Measurements from ENCODE around the gene TIMM44.
A peak's percentile ranks its signal among the peaks of the same experiment; 100 is the strongest.

Gene TIMM44

DNA sequence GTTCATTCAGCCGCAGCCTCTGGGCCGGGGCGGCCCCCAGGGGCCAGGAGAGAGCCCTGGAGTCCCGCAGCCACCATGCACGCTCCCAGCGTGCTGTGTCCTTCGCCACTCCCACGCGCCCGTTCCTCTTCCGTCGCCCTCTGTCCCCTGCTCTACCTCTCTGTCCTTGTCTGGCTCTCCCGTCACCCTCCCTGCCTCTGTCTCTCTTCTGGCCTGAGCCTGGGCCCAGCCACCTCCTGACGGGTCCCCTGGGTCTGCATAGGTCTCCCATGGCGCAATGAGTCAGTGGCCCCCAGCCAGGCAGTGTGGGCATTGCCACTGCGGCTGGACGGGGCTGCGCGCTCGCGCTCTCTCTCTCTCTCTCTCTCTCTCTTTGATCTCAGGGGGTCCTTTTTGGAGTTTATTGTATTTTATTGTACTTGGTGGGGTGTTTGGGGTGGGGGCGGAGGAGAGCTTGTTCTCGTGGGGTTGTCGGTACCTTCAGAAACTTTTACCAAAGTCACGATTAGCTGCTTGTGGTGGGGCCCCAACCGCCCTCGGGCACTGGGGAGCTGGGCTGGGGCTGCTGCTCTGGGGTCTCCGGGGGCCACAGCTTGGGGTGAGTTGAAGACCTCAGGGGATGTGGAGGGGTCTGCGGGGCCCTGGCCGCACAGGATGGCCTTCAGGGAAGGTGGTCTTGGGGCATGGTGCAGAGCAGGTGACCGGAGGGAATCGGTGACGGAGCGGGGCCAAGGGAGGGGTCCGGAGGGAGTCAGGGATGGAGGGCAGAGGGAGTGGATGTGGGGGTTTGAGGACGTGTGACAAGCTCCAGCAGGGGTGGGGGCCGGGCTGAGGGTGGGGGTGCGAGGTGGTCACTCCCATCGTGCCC lies 30.5 kb downstream of the TIMM44 start:
- DNase-seq: no peak

DNA sequence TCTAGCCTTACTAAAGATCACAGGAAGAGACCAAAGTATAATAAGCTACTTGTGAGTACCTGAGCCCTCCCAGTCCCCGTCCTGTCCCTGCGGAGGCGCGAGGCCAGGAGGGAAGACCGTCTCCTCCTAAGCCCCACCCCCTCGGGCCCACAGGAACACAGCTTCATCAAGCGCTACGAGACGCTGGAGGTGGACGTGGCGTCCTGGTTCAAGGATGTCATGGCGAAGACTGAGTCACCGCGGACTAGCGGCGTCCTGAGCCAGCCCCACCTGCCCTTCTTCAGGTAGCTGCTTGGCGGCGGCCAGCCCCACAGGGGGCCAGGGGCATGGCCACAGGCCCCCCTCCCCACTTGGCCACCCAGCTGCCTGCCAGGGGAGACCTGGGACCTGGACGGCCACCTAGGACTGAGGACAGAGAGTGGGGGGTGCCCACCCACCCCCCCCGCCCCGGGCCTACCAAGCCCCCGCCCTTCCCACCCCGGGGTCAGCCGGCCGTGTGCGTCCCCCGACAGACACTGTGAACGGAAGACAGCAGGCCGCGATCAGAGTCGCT lies 31.2 kb downstream of the TIMM44 start:
- DNase-seq: no peak

DNA sequence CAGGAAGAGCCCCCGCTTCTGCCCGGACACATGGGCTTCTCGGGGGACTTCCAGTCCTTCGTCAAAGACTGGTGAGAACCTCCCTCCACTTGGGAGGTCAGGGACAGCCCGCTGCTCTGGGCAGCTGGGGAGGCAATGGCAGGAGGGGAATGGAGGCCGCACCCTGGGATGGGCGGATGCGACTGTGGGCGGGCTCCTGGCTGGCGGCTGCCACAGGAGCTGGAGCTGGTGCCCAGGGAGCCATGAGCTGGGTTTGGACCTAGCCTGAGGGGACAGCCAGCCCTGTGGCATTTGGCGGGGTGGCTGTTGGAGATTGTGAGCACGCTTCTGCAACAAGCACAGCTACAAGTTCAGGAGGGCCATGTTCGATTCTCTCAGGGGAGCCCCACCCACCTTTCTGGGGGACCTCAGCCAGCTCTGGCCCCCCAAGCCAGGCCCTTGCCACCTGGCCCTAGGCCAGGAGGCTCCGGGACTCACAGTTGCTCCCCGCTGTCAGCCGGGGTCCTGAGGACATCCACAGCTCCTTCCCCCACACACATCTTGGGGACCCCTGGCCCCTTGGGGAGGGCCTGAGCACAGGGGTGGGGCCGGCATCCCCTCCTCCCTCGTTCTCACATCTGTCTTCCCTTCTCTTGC lies 31.8 kb downstream of the TIMM44 start:
- no peak for DNase-seq

DNA sequence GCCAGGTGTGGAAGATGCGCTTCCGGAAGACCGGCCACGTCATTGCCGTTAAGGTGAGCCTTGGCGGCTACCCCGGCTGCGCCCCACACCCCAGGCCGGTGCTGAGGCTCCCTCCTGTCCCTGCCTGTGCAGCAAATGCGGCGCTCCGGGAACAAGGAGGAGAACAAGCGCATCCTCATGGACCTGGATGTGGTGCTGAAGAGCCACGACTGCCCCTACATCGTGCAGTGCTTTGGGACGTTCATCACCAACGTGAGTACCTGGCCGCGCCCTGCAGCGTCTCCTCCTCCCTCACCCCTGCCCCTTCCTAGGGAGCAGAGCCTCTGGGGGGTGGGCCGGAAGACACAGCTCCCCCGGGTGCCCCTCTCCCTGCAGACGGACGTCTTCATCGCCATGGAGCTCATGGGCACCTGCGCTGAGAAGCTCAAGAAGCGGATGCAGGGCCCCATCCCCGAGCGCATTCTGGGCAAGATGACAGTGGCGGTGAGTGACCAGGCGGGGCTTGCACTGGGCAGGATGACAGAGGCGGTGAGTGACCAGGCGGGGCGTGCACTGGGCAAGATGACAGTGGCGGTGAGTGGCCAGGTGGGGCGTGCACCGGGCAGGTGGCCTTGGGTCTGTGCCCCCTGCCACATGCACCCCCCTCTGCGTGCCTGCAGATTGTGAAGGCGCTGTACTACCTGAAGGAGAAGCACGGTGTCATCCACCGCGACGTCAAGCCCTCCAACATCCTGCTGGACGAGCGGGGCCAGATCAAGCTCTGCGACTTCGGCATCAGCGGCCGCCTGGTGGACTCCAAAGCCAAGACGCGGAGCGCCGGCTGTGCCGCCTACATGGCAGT lies 32.9 kb downstream of the TIMM44 start:
- DNase-seq: no peak

DNA sequence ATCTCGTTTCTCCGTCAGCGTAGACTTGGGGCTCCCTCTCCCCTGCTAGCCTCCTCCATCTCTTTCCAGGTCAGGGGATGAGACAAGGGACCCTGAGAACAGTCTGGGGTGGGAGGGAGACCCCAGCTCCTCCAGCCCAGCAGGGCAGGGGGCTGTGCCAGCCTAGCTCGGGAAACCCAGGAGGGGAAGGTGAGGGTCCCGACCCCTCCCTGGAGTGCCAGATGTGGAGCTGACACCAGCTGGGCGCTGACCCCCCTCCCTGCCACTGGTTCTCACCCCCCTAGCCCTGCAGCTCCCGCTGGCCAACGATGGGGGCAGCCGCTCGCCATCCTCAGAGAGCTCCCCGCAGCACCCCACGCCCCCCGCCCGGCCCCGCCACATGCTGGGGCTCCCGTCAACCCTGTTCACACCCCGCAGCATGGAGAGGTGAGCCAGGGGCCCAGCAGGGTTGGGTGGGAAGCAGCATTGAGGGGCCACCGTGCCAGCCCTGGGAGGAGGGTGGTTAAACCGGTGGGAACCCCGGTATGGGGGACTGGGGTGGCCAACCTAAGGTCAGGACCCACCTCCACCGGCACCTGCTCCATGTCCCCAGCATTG lies 33.9 kb downstream of the TIMM44 start:
- no peak for DNase-seq

DNA sequence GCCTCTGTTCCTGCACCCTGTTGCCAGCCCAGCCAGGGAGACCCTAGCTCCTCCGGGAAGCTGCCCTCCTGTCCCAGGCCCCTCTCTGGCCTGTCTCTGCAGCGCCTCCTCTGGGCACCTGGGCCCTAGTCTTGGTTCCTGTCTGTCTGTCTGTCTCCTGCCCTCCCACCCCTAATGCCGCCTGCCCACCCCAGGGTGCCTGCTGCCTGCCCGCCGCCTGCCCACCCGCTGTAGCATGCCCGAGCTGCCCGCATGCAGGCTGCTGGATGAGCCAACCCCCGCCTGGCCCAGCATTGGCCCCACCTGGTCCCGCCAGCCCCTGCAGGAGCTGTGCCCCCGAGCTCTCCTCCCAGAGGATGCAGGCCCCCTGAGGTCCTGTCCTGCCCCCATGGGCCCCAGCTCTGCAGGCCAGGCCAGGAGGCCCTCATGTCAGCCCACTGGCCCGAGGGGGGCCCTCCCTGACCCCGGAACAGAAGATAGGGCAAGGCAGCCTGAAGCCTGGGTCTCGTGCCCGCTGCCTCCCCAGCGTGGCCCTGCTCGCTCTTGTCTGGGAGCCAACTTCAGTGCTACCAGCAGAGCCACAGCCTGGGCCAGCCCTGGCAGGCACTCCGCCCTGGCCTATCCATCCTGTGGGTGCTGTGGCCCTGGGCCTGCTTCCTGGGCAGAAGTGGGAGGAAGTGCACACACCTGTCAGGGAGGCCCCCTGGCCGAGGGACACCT lies 34.6 kb downstream of the TIMM44 start:
- no peak for DNase-seq

DNA sequence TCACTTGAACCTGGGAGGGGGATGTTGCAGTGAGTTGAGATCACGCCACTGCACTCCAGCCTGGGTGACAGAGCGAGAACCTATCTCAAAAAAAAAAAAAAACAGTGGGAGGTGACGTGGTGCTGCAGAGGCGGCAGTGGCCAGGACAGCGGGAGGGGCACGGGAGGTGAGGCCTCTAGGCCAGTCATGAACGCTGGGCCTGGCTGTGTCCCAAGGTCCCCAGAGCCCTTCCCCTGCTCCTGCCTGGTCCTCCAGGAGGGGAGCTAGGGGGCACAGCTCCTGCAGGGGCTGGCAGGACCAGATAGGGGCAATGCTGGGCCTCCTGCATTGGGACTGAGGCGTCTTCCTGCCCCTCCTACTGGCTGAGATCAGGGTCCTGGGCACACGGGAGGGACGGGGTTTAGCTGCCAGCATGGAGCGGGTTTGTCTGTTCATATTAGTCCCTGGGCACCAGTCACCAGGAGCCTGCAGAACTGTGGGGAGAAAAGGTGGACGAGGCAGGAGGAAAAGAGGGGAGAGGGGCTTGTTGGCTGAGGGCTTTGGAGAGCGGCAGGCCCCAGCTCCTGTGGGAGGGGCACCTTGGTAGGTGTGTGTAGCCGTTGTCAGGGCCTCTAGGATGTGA lies 35.3 kb downstream of the TIMM44 start:
- DNase-seq: no peak

DNA sequence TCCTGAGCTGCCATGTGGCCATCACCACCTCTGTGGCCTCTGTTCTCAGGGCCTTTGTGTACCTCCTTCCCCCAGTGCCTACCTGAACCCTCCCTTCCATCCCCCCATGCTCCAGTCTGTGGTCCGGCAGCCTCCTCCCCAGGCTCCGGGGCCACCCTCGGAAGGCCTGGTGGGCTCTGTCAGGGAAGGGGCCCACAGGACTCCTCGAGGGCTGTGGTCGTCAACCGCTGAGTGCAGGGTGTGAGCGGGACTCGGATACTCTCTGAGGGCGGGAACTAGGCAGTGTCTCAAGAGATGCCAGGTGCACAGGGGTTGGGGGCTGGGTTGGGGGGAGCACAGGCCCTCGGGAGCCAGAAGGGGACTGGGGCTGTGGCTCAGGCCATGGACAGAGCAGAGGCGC lies 35.9 kb downstream of the TIMM44 start:
- DNase-seq: no peak

DNA sequence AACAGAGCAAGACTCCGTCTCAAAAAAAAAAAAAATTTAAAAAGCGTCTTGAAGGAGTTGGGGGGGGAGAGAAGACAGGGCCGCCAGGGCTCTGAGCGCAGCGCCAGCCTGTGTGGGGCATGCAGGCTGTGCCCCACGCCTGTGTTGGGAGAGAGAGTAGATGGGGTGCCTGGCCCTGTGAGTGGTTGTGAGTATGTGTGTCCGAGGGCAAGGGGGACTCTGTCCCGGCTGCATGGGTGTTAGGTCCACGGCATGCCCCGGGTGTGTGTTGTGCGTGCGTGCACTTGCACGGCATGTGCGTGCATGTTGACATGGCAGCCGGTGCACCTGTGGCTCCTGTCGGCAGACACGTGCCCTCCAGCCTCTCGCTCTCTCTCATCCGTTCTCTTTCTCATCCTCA lies 36.3 kb downstream of the TIMM44 start:
- no peak for DNase-seq

DNA sequence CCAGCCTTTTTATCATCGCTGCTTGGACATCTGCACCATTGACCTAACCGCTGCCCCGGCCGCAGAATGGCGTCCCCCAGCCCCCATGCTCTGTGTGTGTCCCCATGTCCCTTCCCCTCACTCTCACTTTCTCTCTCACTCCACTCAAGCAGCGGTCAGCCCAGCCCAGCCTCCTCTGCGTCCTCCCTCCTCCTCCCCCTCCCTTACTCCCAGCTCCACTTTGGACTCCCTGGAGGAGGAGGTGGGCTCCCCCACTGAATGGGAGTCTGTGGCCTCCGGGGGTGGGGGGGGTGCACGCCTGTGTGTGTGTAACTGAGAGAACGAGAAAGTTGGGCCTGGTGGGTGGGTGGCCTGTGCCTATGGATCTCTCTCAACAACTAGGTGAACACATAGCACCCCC lies 37.6 kb downstream of the TIMM44 start:
- no peak for DNase-seq

DNA sequence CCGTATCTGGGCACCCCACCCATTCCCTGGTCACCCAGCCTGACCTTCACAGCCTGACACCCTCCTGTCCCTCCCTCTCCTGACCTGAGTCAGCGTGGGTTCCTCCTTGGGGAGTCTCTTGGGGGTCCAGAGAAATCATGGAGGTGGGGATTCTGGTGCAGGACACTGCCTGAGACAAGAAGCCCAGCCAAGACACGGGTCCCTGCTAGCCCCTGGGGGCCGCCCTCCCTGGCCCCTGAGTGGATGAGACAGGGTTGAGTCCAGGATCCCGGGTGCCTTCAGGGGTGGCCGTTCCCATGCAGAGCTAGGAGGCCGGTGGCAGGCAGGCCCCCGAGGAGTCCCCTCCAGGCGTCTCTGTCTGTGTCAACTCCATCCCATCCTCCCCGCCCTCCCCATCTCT lies 38.2 kb downstream of the TIMM44 start:
- DNase-seq: no peak

DNA sequence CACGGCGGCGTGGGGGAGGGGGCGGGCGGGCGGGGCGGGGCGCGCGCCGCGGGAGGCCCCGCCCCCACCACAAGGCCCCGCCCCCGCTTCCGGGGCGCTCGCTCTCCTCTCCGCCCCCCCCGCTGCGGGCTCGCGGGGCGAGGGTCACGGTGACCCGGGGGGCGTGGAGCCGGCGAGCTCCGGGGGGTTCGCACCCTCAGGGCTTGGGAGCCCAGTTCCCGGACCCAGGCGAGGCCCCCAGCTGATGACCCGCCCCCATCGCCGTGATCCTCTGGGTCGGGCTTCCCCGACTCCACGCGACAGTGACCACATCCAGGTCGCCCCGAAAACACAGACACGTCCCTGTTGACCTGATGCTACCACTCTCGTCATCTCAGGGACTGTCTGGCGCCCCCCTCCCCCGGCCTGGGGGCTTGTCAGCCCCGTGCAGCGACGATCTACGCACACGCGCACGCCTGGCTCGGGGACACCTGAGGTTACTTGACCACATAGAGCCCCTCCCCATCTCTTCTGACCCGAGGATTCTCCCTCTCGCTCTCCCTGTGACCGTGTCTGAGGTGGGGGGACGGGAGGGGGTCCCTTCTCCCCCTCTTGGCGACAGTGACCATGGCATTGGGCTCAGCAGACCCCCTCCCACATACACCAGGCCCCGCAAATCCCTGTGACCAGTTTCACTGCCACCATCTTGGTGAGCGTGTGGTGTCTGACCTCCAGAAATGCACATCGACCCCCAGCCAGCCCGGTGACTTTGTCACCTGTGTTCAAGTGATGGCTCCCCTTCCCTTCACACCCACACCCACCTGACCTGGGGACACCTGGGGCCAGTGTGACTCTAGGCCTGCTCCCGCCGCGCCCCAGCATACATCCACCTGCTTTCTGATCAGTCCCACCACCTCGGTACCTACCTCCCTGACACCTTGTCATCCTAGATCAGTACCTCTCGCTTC lies 39.1 kb downstream of the TIMM44 start:
- DNase-seq: no peak

DNA sequence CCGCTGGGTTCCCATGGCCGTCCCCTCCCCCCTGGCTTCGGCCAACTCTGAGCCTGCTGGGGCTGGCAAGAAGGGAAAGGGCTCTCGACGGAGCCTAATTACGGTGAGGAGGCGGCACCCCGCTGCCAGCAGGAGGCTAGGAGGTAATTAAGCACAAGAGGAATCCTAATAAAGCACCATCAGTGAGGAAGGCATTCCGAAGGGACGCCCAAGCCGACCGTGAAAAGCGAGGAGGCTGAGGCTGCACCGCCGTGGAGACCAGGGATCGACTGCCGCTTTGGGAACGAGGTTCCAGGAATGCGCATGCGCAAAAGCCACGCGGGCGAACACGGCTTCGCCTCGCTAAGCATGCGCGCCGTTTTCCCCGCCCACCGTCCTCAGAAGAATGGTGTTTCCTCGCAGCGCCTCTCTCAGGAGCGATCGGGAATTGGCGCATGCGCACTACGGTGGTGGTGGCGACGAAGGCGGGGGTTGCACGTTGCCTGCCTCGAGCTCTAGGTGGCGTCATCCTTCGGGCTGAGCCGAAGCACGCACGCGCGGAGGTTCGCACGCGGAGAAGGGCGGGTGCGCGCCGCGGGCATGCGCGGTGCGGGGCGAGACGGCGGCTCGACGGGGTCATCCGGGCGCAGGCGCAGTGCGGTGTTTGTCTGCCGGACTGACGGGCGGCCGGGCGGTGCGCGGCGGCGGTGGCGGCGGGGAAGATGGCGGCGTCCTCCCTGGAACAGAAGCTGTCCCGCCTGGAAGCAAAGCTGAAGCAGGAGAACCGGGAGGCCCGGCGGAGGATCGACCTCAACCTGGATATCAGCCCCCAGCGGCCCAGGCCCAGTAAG lies 40.0 kb downstream of the TIMM44 start, which contains the start of gene MAP2K7:
TSS of gene MAP2K7 (plus strand) at position 634 of the 830 bp plus-strand sequence. CDS start at position 702, 68 bp downstream.
- DNase-seq: peak; percentile 100

DNA sequence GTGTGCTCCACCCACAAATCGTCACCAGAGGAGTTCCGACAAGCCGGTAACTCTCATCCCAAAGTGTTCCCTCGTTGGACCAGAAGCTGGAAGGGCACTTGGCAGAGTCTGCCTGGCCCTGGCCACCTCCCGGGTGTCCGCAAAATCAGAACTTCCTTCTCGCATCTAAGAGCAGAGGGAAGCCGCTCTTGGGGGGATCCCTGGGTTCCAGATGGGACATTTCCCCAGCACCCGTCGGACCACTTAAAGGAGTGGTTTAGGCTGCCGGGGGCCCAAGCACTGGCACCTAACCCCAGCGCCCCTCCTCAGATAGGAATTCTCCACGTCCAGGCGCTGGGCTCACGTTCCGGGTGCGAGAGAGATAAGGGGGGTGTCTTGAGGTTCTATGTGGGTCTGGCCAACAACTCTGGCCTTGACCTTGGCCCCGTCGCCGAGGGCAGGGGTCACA lies 40.6 kb downstream of the TIMM44 start:
- no peak for DNase-seq

DNA sequence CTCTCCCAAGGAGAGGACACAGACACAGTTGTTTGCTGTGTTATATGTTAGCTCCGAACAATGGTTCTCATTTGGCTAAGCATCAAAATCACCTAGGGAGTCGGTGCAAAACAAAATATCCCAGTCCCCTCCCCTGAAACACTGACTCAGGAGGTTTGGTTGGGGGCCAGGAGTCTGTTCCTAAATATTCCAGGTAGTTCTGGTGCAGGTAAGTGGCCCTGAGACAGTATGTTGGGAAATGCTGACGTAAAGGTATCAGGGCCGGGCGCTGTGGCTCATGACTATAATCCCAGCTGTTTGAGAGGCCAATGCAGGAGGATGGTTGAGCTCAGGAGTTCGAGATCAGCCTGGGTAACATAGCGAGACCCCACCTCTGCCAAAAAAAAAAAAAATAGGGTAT lies 42.1 kb downstream of the TIMM44 start:
- no peak for DNase-seq

DNA sequence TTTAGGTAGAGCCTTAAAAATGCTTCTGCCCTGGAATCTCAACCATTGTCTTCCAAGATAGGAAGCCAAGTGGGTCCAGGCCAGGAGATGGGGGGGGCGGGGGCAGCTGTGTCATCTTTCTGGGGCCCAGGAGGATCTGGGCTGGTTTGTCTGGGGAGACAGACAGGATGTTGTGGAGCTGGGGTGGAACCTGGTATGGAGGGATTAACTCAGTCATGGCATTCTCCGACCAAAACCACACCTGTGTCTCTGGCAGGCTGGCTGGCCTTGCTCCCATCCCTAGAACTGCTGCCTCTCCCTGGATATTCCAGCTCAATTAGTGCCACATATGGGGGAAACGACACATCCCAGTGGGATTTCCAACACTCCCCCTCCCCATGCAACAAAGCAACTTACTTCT lies 42.5 kb downstream of the TIMM44 start:
- no peak for DNase-seq

DNA sequence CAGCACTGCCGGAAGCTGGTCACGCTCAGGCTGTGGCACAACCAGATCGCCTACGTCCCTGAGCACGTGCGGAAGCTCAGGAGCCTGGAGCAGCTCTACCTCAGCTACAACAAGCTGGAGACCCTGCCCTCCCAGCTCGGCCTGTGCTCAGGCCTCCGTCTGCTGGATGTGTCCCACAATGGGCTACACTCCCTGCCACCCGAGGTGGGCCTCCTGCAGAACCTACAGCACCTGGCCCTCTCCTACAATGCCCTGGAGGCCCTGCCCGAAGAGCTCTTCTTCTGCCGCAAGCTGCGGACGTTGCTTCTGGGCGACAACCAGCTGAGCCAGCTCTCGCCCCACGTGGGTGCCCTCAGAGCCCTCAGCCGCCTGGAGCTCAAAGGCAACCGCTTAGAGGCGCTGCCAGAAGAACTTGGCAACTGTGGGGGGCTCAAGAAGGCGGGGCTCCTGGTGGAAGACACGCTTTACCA lies 43.0 kb downstream of the TIMM44 start:
- no peak for DNase-seq

DNA sequence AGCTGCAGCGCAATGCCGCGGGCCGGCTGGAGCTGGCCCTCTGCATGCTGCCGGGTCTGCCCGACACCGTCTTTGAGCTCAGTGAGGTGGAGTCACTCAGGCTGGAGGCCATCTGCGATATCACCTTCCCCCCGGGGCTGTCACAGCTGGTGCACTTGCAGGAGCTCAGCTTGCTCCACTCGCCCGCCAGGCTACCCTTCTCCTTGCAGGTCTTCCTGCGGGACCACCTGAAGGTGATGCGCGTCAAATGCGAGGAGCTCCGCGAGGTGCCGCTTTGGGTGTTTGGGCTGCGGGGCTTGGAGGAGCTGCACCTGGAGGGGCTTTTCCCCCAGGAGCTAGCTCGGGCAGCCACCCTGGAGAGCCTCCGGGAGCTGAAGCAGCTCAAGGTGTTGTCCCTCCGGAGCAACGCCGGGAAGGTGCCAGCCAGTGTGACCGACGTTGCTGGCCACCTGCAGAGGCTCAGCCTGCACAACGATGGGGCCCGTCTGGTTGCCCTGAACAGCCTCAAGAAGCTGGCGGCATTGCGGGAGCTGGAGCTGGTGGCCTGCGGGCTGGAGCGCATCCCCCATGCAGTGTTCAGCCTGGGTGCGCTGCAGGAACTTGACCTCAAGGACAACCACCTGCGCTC lies 43.6 kb downstream of the TIMM44 start:
- DNase-seq: no peak

DNA sequence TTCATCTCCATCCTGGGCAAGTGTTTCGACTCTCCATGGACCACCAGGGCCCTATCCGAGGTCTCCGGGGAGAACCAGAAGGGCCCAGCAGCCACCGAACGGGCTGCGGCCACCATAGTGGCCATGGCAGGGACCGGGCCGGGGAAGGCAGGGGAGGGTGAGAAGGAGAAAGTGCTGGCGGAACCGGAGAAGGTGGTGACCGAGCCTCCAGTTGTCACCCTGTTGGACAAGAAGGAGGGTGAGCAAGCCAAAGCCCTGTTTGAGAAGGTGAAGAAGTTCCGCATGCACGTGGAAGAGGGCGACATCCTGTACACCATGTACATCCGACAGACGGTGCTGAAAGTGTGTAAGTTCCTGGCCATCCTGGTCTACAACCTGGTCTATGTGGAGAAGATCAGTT lies 44.5 kb downstream of the TIMM44 start:
- no peak for DNase-seq
